Putamen (tissue), 1 donor: ENCODE results near the gene PRKAR1B.

Experiments used
- DNase-seq: peaks from one replicate; pipeline ENCODE4 v3.0.0-alpha.2; 2016; ENCODE audit warnings: low spot score

PRKAR1B gene

GRCh38 chr7:721619-722248 is 5.3 kb downstream of the PRKAR1B start:
- DNase-seq: no peak

DNA sequence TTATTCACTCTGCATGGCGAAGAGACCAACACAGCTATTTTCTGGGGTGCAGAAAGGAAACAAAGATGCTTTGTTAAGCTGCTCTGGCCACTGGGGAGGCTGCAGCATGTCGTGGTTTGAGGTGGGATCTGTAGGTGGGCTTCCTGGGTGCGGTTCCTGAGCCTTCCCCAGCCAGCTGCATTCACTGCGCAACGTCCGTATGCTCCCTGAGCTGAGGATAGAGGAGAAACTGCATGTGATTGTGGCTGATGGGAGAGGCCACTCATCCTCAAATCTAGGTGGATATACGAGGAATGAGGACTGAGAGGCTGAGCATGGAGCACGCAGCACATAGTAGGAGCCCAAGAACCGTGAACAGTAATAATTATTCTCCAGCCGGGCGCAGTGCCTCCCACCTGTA is 10.4 kb downstream of the PRKAR1B start:
- no peak for DNase-seq

DNA sequence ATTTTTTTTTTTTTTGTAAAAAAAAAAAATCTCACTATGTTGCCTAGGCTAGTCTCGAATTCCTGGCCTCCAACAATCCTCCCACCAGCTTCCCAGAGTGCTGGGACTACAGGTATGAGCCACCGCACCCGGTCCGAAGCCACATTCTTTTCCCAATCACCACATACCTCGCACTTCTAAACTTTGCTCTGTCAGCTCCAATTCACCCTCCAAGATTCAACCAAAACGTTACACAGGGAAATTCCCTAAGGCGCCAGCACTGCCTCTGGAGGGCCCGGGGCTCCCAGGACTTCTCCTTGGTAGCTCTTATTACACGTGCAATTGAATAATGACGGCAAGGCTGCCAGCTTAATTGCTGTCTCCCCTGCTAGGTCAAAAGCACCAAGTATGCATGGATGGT is 10.9 kb downstream of the PRKAR1B start:
- DNase-seq: no peak

- no peak for DNase-seq
Measured at GRCh38 chr7:714251-714671, 12.8 kb downstream of the PRKAR1B start.

GRCh38 chr7:713488-714230 is 13.4 kb downstream of the PRKAR1B start:
- no peak for DNase-seq

- DNase-seq: no peak
Measured at GRCh38 chr7:713139-713457, 14.0 kb downstream of the PRKAR1B start.

DNA sequence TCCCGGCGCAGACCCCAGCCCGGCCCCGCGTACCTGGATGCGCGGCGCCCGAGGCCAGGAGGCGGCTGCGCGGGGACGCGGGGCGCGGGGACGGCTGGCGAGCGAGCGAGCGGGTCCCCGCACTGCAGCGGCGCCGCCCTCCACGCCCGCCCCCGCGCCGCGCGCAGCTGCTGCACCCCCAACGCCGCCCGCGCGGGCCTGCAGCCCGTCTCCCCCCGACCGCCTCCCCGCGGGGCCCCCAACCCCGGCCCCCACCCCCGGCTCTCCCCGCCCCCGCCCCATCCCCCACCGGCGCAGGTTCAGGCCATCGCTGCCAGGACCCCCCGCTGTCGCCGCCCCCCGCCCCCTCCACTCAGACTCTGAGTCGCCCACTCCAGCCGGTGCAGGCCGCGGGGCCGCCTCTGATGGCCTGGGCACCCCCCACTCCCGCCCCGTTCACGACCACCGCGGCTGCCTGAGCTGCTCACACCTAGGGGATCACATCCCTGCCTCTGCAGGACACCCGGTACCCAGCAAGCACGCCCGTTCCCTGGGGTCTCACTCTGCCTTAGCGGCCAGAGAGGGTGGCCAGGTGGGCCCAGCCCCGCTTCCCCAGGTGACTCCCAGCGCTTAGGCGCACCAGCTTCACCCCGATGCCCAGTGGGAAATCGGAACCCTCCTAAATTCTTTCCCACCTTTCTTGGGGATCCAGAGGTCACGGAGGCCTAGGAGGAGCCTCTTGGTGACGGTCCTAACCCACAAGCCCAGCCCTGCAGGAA is 14.5 kb downstream of the PRKAR1B start:
- no peak for DNase-seq

DNA sequence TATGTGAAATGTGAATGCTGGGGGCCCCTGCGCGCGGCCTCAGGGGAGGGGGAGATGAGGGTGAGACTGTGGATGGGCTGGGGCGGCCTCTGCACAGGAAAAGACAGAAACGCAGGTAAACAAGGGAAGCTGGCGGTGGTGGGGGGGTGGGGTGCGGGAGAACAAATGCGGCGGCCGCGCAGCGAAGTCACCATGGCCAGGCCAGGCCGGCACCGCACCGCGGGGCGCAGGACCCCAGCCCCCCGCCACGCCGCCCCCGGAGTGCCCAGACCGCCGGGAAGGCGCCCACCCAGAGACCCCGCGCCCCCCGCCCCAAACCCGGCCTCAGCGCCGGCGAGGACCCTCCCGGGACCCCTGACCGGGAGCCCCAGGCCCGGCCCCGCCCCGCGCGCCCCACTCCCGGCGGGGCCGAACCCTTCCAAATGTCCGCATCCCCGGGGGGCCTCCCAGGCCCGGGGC is 15.1 kb downstream of the PRKAR1B start:
- DNase-seq: no peak

- DNase-seq: no peak
Measured at GRCh38 chr7:711093-711921, 15.8 kb downstream of the PRKAR1B start.

- DNase-seq: no peak
Measured at GRCh38 chr7:710161-710560, 16.9 kb downstream of the PRKAR1B start.

- no peak for DNase-seq
Measured at GRCh38 chr7:707296-708000, 19.6 kb downstream of the PRKAR1B start.

DNA sequence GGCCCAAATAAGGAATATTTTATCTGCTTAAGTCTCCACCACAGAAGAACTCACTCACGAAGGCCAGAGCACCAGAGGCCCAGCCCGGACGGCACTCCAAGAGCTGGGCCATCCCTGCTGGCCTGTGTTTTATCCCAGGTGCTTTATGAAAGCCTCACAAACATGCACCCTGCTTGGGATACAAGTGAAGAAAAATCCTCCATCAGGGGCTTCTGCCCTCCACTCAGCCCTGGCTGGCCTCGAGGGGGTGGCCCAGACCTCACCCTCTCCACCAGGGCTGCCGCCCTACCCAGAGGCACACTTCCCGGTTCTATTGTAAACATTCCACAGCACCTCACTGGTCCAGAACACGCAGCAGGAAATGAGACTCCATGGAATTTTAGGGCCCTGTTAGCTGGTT is 20.4 kb downstream of the PRKAR1B start:
- DNase-seq: no peak

GRCh38 chr7:703049-703448 is 24.0 kb downstream of the PRKAR1B start:
- DNase-seq: no peak

- no peak for DNase-seq
Measured at GRCh38 chr7:701086-701671, 25.9 kb downstream of the PRKAR1B start.

GRCh38 chr7:699476-700170 is 27.5 kb downstream of the PRKAR1B start:
- no peak for DNase-seq

DNA sequence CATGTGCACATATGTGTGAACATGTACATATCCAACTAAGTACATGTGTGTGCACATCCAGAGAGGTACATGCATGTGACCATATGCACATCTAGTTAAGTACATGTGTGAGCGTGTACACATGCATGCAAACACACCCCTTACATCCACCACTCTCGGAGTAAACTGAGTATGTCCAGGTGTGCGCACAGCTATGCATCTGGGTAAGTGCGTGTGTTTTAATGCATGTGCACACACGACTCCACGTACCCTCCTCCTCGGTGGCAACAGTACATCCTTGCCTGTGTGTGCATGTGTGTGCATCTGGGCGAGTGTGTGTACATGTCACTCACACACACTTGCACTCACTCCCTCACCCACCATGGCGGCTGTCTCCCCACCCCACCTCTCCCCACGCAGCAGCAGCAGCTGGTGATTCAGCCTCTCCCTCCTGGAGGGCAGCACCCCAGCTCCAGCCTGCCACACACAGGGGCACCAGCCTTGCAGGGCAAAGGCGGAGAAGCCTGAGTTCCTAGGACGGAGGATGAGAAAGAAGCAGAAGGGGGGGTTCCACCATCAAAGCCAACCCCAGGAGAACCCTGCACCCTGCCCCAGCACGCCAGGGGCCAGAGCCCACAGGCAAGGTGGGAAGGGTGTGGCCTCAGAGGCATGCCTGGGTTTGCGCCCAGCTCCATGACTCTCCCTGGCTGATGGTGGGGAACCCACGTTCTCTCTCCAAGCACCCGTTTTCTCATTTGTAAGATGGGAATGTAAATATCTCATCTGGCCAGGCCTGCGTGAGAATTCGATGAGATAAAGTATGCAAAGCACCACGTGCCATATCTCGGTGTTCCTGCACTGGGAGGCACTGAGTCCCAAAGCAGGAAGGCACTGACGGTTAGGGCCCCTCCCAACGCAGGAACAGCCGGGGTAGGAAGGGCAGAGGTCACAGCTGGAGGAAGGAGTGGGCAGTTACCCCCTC is 28.3 kb downstream of the PRKAR1B start:
- DNase-seq: no peak

- DNase-seq: no peak
Measured at GRCh38 chr7:696812-697551, 30.1 kb downstream of the PRKAR1B start.

- DNase-seq: no peak
Measured at GRCh38 chr7:696426-696811, 30.7 kb downstream of the PRKAR1B start.

- DNase-seq: no peak
Measured at GRCh38 chr7:693280-693679, 33.8 kb downstream of the PRKAR1B start.
